Testis (tissue), 2 donors: ENCODE results near the gene SDK1.

Source experiments
- CTCF ChIP-seq, 3 experiments: fragments of 450-650 bp in 2 of 3; fragments of 200-600 bp in 1 of 3; sonication (generic) in 1 of 3; IDR thresholded peaks; one replicate each; pipeline ENCODE4 v1.5.1; 2016 to 2019; ENCODE audit warnings: antibody characterized with exemption in 3 of 3, mild to moderate bottlenecking in 2 of 3, moderate library complexity in 1 of 3
- POLR2A ChIP-seq: fragments of 450-650 bp; IDR thresholded peaks from one replicate; pipeline ENCODE4 v1.6.1; 2017; ENCODE audit warnings: antibody characterized with exemption, mild to moderate bottlenecking, moderate library complexity

- TF ChIP-seq POLR2A: no peak
- TF ChIP-seq CTCF (IDR thresholded peaks at IDR 0.05): no peak
These were observed 263.2 kb downstream of the SDK1 start for GRCh38 chr7:3564231-3564630.
